ENCODE measurements around the gene KRTAP10-1.
"Not testable (repeated sequence)": the region's sequence is repeated elsewhere in the genome, so short reads cannot be mapped to it uniquely, and the experiment has no call there.

KRTAP10-1 gene

GRCh38 chr21:44508711-44509445 lies 31.1 kb downstream of the KRTAP10-1 start:
- H3K27ac ChIP-seq = no peak overlapping the region
- H3K4me3 ChIP-seq = no peak overlapping the region

GRCh38 chr21:44508426-44508710 lies 31.6 kb downstream of the KRTAP10-1 start:
- H3K27ac ChIP-seq = no peak overlapping the region

GRCh38 chr21:44507673-44508425 lies 32.1 kb downstream of the KRTAP10-1 start:
- Histone ChIP-seq H3K4me3 (no peak overlapping the region), H3K27ac (no peak overlapping the region)

More at GRCh38 chr21:44508426-44508710, 31.6 kb downstream of the KRTAP10-1 start:
- no peak overlapping the region for H3K4me3 ChIP-seq

GRCh38 chr21:44506279-44507255 lies 33.4 kb downstream of the KRTAP10-1 start:
- Histone ChIP-seq H3K27ac (no peak overlapping the region), H3K4me3 (no peak overlapping the region)

GRCh38 chr21:44505673-44506278 lies 34.2 kb downstream of the KRTAP10-1 start:
- no peak overlapping the region for H3K27ac ChIP-seq
- H3K4me3 ChIP-seq = no peak overlapping the region

GRCh38 chr21:44503901-44504399 lies 36.0 kb downstream of the KRTAP10-1 start:
- no peak overlapping the region for H3K27ac ChIP-seq

GRCh38 chr21:44503006-44503889 lies 36.7 kb downstream of the KRTAP10-1 start:
- H3K27ac ChIP-seq, H3K4me3 ChIP-seq: not testable (repeated sequence)

More at GRCh38 chr21:44503901-44504399, 36.0 kb downstream of the KRTAP10-1 start:
- H3K4me3 ChIP-seq = no peak overlapping the region

- Histone ChIP-seq H3K27ac (no peak overlapping the region), H3K4me3 (no peak overlapping the region)
These were observed 37.6 kb downstream of the KRTAP10-1 start for GRCh38 chr21:44502171-44502958.

GRCh38 chr21:44500111-44500510 lies 39.9 kb downstream of the KRTAP10-1 start:
- Histone ChIP-seq H3K4me3 (no peak overlapping the region), H3K27ac (no peak overlapping the region)

- Histone ChIP-seq H3K4me3 (no peak overlapping the region), H3K27ac (no peak overlapping the region)
These were observed 40.4 kb downstream of the KRTAP10-1 start for GRCh38 chr21:44499631-44500030.

GRCh38 chr21:44499211-44499560 lies 40.8 kb downstream of the KRTAP10-1 start:
- H3K27ac ChIP-seq = no peak overlapping the region
- H3K4me3 ChIP-seq = no peak overlapping the region

GRCh38 chr21:44498280-44499210 lies 41.5 kb downstream of the KRTAP10-1 start:
- no peak overlapping the region for H3K4me3 ChIP-seq
- peak overlapping the region in 1 of 21 experiments; percentile 28 for H3K27ac ChIP-seq

GRCh38 chr21:44497703-44498126 lies 42.3 kb downstream of the KRTAP10-1 start:
- Histone ChIP-seq H3K27ac (peak overlapping the region in 7 of 21 experiments; percentile 18 to 60 (median 28)), H3K4me3 (no peak overlapping the region)

- H3K27ac ChIP-seq = peak overlapping the region in 7 of 21 experiments; percentile 18 to 60 (median 28)
These were observed 43.1 kb downstream of the KRTAP10-1 start for GRCh38 chr21:44496564-44497550.

More at GRCh38 chr21:44496564-44497550, 43.1 kb downstream of the KRTAP10-1 start:
- no peak overlapping the region for H3K4me3 ChIP-seq

Data from skin epidermis (tissue), 12 donors.